ENCODE data around the gene PIBF1. TPM values are rescaled to one million over a fixed set of nuclear protein-coding genes. Genes with fewer than 3 reads are reported as not detected.

Gene PIBF1
- total RNA-seq, 1 experiment from 2014 or later: 12.9 TPM

- TF ChIP-seq MYBL2 (CRISPR knock-in tag; IDR thresholded peaks at IDR 0.05): no peak
- no peak for TF ChIP-seq EMX1 (CRISPR knock-in tag; IDR thresholded peaks at IDR 0.05)
- TF ChIP-seq, protein P1, sequence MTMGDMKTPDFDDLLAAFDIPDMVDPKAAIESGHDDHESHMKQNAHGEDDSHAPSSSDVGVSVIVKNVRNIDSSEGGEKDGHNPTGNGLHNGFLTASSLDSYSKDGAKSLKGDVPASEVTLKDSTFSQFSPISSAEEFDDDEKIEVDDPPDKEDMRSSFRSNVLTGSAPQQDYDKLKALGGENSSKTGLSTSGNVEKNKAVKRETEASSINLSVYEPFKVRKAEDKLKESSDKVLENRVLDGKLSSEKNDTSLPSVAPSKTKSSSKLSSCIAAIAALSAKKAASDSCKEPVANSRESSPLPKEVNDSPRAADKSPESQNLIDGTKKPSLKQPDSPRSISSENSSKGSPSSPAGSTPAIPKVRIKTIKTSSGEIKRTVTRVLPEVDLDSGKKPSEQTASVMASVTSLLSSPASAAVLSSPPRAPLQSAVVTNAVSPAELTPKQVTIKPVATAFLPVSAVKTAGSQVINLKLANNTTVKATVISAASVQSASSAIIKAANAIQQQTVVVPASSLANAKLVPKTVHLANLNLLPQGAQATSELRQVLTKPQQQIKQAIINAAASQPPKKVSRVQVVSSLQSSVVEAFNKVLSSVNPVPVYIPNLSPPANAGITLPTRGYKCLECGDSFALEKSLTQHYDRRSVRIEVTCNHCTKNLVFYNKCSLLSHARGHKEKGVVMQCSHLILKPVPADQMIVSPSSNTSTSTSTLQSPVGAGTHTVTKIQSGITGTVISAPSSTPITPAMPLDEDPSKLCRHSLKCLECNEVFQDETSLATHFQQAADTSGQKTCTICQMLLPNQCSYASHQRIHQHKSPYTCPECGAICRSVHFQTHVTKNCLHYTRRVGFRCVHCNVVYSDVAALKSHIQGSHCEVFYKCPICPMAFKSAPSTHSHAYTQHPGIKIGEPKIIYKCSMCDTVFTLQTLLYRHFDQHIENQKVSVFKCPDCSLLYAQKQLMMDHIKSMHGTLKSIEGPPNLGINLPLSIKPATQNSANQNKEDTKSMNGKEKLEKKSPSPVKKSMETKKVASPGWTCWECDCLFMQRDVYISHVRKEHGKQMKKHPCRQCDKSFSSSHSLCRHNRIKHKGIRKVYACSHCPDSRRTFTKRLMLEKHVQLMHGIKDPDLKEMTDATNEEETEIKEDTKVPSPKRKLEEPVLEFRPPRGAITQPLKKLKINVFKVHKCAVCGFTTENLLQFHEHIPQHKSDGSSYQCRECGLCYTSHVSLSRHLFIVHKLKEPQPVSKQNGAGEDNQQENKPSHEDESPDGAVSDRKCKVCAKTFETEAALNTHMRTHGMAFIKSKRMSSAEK (CRISPR knock-in tag; IDR thresholded peaks at IDR 0.05; ENCODE audit: borderline replicate concordance): no peak
- no peak for TF ChIP-seq SP1 (CRISPR knock-in tag; conservative IDR thresholded peaks at IDR 0.05)
- no peak for TF ChIP-seq SOX15 (CRISPR knock-in tag; IDR thresholded peaks at IDR 0.05)
- TF ChIP-seq ZNF121 (CRISPR knock-in tag; IDR thresholded peaks at IDR 0.05): no peak
- no peak for TF ChIP-seq KAT7 (CRISPR knock-in tag; IDR thresholded peaks at IDR 0.05; ENCODE audit: borderline replicate concordance)
- DNase-seq (ENCODE audit: low spot score) (no peak), ATAC-seq (peak; percentile 92)
- no peak overlapping the region for H3K27ac Mint-ChIP-seq
- H3K4me1 Mint-ChIP-seq: 0 out of 2 replicates have a peak, but pooled peaks cover 3% of the 10 kb centered on the region
- no peak overlapping the region for H3K4me3 Mint-ChIP-seq
- no peaks in the 10 kb centered on the region for H3K27me3 Mint-ChIP-seq (ENCODE audit: low read depth)
- POLR2A ChIA-PET: no interaction called here
- peaks cover 18% of the 10 kb centered on the region for H3K9me3 Mint-ChIP-seq
- H3K36me3 Mint-ChIP-seq: peaks cover 21% of the 10 kb centered on the region
- CTCF ChIA-PET: interaction anchor here (0.6 to 1.4 kb wide), 10 partner anchors 10 to 754 kb away, joined by 3 to 4 read pairs (median 3); no protein-coding TSS in a partner anchor
These were observed 170.7 kb downstream of the PIBF1 start for GRCh38 chr13:72952529-72953141.

GRCh38 chr13:72953391-72953965 lies 171.5 kb downstream of the PIBF1 start:
- H3K9me3 Mint-ChIP-seq: peaks cover 10% of the 10 kb centered on the region
- peaks cover 15% of the 10 kb centered on the region for H3K36me3 Mint-ChIP-seq
- H3K27me3 Mint-ChIP-seq (ENCODE audit: low read depth): no peaks in the 10 kb centered on the region
- no peak overlapping the region for H3K27ac Mint-ChIP-seq
- DNase-seq (ENCODE audit: low spot score): no peak
- no peak overlapping the region for H3K4me3 Mint-ChIP-seq
- H3K4me1 Mint-ChIP-seq: 0 out of 2 replicates have a peak, but pooled peaks cover 3% of the 10 kb centered on the region
- no peak; the same call in 1 of the 2 replicates for ATAC-seq
- CTCF ChIA-PET: interaction anchor here (1.0 to 1.4 kb wide), 4 partner anchors 11 to 184 kb away, joined by 3 to 4 read pairs (median 4); no protein-coding TSS in a partner anchor
- TF ChIP-seq RELA (CRISPR knock-in tag; IDR thresholded peaks at IDR 0.05; ENCODE audit: borderline replicate concordance) (no peak), SMAD4 (CRISPR knock-in tag; IDR thresholded peaks at IDR 0.05) (no peak), CREB1 (CRISPR knock-in tag; IDR thresholded peaks at IDR 0.05) (no peak), TP53 (CRISPR knock-in tag; IDR thresholded peaks at IDR 0.05) (no peak), ZNF219 (CRISPR knock-in tag; IDR thresholded peaks at IDR 0.05; ENCODE audit: borderline replicate concordance) (no peak), FOXP1 (CRISPR knock-in tag; IDR thresholded peaks at IDR 0.05; ENCODE audit: borderline replicate concordance) (no peak)
- TF ChIP-seq, protein P2, sequence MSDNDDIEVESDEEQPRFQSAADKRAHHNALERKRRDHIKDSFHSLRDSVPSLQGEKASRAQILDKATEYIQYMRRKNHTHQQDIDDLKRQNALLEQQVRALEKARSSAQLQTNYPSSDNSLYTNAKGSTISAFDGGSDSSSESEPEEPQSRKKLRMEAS (CRISPR knock-in tag; IDR thresholded peaks at IDR 0.05): no peak
- TF ChIP-seq, protein P3, sequence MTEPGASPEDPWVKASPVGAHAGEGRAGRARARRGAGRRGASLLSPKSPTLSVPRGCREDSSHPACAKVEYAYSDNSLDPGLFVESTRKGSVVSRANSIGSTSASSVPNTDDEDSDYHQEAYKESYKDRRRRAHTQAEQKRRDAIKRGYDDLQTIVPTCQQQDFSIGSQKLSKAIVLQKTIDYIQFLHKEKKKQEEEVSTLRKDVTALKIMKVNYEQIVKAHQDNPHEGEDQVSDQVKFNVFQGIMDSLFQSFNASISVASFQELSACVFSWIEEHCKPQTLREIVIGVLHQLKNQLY (CRISPR knock-in tag; IDR thresholded peaks at IDR 0.05): no peak
- POLR2A ChIA-PET: no interaction called here

DNA sequence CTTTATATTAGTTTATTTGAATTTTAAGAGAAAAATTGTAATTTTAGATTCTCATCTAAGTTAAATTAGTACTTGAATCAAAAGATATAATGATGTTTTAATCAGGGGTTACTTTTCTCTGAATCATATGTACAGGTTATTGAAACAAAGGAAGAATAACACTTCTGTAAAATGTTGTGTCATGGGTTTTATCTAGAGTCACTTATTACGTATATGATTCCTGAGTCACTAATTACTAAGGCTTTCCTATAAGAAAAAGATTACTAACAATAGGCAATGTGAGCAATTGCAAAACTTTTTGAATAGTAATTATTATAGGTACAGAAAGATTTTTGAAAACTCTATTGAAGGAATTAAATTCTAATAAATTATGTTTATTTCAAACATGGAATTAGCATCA lies 177.7 kb downstream of the PIBF1 start:
- POLR2A ChIA-PET: no interaction called here
- TF ChIP-seq, protein P4, sequence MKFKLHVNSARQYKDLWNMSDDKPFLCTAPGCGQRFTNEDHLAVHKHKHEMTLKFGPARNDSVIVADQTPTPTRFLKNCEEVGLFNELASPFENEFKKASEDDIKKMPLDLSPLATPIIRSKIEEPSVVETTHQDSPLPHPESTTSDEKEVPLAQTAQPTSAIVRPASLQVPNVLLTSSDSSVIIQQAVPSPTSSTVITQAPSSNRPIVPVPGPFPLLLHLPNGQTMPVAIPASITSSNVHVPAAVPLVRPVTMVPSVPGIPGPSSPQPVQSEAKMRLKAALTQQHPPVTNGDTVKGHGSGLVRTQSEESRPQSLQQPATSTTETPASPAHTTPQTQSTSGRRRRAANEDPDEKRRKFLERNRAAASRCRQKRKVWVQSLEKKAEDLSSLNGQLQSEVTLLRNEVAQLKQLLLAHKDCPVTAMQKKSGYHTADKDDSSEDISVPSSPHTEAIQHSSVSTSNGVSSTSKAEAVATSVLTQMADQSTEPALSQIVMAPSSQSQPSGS (CRISPR knock-in tag; IDR thresholded peaks at IDR 0.05; ENCODE audit: borderline replicate concordance, low read depth): no peak
- TF ChIP-seq GTF2I (CRISPR knock-in tag; conservative IDR thresholded peaks at IDR 0.05) (no peak), SMAD3 (CRISPR knock-in tag; IDR thresholded peaks at IDR 0.05; ENCODE audit: borderline replicate concordance) (no peak)
- Mint-ChIP-seq H3K4me3 (no peak overlapping the region), H3K27ac (no peak overlapping the region), H3K4me1 (peaks cover 14% of the 10 kb centered on the region), H3K9me3 (peaks cover 9% of the 10 kb centered on the region), H3K27me3 (ENCODE audit: low read depth) (no peaks in the 10 kb centered on the region), H3K36me3 (peaks cover 10% of the 10 kb centered on the region)
- CTCF ChIA-PET: no interaction called here
- DNase-seq (ENCODE audit: low spot score) (no peak), ATAC-seq (no peak)

Measured in WTC11 (cell line).